ENCODE results near the gene KRTAP10-5.
"Not testable (repeated sequence)": the region's sequence is repeated elsewhere in the genome, so short reads cannot be mapped to it uniquely, and the experiment has no call there.

KRTAP10-5 gene

GRCh38 chr21:44571844-44572782, 8.3 kb downstream of the KRTAP10-5 start:
- DNase-seq (ENCODE audit: low read depth), result no peak

DNA sequence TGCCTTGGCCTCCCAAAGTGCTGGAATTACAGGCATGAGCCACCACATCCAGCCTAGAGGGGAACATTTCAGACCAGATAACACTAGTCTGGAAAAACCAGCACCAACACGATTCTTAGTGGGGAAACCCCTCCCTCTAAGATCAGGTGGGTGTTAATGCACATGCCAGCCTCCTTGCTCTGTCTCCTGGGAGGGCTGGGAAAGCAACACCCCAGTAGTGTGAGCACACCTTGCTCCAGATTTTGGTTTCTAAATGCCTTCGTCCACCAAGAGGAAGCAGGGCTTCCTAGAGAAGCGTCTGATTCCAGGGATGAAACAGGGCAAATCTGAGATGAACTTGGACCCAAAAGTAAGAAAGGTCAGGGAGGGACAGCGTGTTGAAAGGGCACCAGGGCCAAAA, 9.1 kb downstream of the KRTAP10-5 start:
- DNase-seq (ENCODE audit: low read depth), result no peak

GRCh38 chr21:44569861-44570517, 10.4 kb downstream of the KRTAP10-5 start:
- DNase-seq (ENCODE audit: low read depth), result no peak

DNA sequence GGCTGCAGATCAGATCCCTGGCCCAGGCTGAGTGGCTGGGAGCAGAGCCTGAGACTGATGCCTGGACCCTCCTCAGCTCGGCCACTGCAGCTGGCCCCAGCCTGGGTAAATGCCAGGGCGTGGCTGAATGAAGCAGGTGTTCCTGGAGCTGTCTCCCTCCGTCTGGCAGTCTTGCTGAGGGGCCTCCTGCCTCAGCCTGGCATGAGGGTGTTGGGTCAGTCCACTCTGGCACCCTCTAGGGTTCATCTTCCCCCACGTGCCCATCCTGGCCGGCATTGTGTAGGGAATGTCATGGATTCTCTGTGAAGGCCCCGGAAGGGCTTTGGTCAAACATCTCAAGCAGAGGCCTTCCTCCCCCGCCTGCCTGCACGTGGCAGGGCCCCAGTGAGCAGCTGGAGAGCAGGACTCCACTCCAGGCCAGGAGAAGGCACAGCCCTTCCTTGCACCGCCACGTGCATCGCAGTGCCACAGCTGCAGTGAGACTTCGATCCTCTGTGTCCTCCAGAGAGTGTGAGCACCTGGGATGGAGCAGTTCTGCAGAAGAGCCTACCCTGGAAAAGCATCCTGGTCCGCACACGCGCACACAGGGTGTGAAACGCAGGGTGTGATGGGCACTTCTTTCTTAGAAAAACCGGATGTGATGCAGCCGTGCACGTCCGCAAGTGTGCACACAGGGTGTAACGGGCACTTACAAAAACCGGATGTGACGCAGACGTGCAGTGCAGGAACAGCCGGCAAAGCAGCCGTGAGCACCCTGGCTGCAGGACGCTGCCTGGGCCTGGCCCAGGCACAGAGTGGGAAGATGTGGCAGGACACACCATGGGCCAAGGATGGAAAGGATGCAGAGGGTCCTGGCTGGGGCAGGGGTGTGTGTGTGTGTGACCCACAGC, 11.5 kb downstream of the KRTAP10-5 start:
- no peak for DNase-seq (ENCODE audit: low read depth)

DNA sequence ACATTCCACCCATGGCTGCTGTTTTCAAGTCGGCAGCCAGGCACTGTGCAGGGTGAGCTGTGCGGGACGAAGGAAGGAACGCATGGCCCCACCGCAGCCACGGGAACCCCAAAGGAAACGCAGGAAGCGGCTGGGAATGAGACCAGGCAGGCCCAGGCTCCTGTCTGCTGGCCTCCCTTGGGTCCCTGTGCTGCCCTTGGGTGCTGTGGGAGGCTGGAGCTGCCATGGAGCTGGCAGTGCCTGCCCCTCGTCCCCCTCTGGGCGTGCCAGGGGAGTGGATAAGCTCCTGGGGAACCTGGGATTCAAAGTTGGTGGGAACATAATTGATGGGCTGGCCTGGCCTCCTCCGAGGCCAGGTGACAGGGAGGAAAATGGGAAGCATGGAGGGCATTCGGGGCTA, 12.1 kb downstream of the KRTAP10-5 start:
- DNase-seq (ENCODE audit: low read depth), result no peak

- no peak for DNase-seq (ENCODE audit: low read depth)
Measured at GRCh38 chr21:44567481-44568171, 12.8 kb downstream of the KRTAP10-5 start.

GRCh38 chr21:44566403-44566802, 14.0 kb downstream of the KRTAP10-5 start:
- DNase-seq (ENCODE audit: low read depth), result no peak

DNA sequence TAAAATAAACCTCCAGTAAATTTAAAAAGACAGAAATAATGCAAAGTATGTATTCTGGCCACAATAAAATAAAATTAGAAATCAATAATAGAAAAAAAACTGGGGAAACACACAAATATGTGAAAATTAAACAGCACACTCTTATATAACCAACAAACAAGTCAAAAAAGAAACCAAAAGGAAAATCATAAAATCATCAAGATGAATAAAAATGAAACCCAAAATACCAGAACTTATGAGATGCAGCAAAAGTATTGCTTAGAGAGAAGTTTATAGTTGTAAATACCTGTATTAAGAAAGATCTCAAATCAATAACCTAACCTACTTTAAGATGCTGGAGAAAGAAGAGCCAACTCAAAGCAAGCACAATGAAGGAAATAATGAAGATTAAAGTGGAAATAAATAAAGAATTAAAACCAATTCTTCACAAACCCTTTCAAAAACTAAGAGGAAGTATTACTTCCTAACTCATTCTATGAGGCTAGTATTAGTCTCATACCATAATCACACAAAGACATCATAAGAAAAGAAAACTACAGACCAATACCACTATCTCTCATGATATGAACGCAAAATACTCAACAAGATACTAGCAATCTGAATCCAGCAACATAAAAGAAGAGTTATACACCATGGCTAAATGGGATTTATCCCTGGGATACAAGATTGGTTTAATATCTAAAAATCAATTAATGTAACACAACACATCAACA, 15.4 kb downstream of the KRTAP10-5 start:
- no peak for DNase-seq (ENCODE audit: low read depth)

- DNase-seq (ENCODE audit: low read depth), result no peak
Measured at GRCh38 chr21:44564099-44564498, 16.3 kb downstream of the KRTAP10-5 start.

DNA sequence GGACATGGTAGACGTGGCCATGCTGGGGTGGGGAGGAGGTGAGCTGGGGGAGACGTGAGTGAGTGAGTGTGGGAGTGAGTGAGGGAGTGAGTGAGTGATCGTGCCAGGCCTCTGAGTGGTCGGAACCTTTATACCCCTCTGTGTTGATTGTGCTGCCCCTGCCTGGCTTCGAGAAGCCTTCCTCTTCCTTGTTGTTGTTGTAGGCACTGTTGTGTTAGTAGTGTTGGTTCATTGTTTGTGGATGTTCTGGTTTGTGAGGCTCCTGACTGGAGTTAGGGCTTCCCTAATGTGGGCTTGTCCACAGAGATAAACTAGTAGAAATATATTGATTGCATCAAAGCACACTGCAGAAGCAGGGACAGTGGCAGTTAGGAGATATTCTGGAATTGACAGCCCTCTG, 21.7 kb downstream of the KRTAP10-5 start, which contains the start of gene KRTAP10-3:
TSS of gene KRTAP10-3 (minus strand) at position 101 of the 400 bp plus-strand sequence. CDS start at position 21, 80 bp downstream.
- no peak for DNase-seq (ENCODE audit: low read depth)

- DNase-seq (ENCODE audit: low read depth), result not testable (repeated sequence)
Measured at GRCh38 chr21:44558329-44558675, 22.1 kb downstream of the KRTAP10-5 start.

DNA sequence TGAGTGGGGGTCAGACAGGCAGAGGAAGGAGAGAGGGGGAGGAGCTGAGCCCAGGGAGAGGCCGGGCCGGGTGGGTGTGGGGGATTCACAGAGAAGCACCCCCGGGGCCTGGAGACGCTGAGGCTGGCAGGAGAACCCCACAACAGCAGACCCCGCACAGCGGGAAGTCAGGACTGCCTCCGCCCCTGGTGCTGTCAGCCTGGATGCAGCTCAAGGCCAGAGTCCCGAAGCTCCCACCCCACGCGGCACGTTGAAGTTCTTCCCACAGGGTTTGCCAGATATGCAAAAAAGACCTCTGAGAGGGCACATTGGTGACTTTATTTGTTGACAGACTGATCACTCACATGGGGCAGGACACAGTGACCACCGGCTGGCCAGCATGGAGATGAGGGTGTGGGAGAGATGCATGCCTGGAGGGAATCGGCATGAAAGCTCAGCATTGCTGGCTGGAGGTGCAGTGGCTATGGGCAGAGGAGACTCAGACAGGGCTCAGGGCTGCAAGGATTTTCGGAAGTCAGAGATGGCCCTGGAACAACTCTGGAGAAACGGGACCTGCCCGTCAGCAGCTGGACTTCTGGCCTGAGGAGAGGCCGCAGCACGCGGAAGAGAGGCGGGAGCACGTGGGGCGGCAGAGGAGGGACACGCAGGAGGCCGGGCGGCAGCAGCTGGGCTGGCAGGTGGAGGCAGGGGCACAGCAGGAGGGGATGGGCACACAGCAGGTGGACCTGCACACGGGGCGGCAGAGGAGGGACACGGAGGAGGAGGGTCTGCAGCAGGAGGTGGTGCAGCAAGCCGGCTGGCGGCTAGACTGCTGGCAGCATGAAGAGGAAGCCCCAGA, 22.7 kb downstream of the KRTAP10-5 start:
- no peak for DNase-seq (ENCODE audit: low read depth)

DNA sequence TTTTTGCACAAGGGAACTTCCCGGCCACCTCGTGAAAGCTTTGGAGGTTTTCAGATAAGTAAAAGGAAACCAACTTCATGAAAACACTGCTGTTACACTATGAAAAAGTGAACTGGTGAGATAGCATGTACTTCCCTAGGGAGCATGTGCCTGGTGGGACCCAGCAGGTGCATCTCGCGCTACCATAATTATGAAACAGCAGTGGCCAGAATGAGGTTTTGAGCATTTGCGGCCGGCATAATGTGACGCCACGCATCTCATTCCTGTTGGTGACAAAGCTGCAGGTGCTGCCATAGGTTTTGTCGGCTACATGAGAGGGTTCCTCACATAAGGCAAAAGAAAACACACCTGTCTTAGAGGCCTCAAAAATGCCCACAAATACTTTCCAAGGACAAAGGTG, 23.5 kb downstream of the KRTAP10-5 start:
- DNase-seq (ENCODE audit: low read depth), result no peak

GRCh38 chr21:44555200-44555875, 25.1 kb downstream of the KRTAP10-5 start:
- no peak for DNase-seq (ENCODE audit: low read depth)

GRCh38 chr21:44552681-44553080, 27.7 kb downstream of the KRTAP10-5 start:
- no peak for DNase-seq (ENCODE audit: low read depth)

DNA sequence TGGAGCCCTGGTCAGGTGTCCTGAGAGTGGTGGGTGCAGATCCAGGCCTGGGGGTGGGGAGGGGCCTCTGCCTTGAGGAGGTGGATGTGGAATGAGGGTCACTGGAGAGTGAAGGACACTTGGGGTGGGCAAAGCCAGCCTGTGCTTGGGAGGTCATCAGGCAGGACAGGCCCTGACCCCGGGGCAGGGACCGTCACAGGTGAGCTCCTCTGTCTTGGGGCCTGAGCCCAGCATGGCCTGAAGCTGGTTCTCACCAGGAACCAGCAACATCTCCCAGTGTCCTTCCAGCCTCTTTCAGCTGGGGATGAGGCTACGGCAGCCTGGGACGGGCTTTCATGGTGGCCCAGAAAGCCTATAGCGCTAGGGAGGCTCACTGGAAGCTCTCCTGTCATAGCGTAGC, 28.3 kb downstream of the KRTAP10-5 start:
- no peak for DNase-seq (ENCODE audit: low read depth)

DNA sequence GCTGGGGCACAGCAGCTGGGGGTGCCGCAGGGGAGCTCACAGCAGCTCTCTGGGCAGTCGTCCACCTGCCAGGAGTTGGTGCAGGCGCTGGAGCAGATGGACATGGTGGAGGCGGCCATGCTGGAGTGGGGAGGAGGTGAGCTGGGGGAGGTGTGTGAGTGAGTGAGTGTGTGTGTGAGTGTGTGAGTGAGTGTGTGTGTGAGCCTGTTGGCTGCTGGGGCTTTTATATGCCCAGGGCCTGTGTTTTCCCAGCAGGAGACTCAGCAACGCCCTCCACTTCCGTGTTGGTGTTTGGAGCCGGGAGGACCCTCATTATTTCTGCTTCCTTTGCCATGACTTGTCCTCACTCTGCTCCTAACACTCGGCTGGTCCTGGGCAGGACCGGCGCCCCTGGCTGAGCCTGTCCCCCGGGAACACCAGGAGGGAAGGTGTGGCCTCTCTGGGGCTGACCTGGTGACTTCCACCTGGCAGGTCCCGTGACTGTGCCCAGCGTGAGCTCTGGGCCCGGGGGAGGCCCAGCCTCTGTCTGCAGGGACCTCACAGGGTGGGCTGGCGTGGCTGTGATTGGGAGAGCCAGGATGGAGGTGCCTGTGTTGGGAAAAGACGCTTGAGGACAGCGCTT, 29.0 kb downstream of the KRTAP10-5 start, which contains the start of gene KRTAP10-2:
TSS of gene KRTAP10-2 (minus strand) at position 166 of the 622 bp plus-strand sequence. CDS start at position 119, 47 bp downstream.
- DNase-seq (ENCODE audit: low read depth), result no peak

GRCh38 chr21:44550807-44551206, 29.6 kb downstream of the KRTAP10-5 start:
- DNase-seq (ENCODE audit: low read depth), result no peak

- DNase-seq (ENCODE audit: low read depth), result not testable (repeated sequence)
Measured at GRCh38 chr21:44550285-44550684, 30.1 kb downstream of the KRTAP10-5 start.

All from iris pigment epithelial cell (primary cell).